HFFc6 (cell line): ENCODE data around the gene FNDC3A. TPM values are rescaled to one million over a fixed set of nuclear protein-coding genes. Genes with fewer than 3 reads are reported as not detected.
"Not testable (repeated sequence)": the region's sequence is repeated elsewhere in the genome, so short reads cannot be mapped to it uniquely, and the experiment has no call there.

Experiments
- DNase-seq: peaks from one replicate; pipeline ENCODE4 v3.0.0-alpha.2; 2018
- H3K27ac Mint-ChIP-seq: 2 replicates; pipeline ENCODE4 v1.8.0; 2020; ENCODE audit warnings: mild to moderate bottlenecking, mixed read lengths
- H3K27me3 Mint-ChIP-seq: 2 replicates; pipeline ENCODE4 v1.8.0; 2021; ENCODE audit warnings: mild to moderate bottlenecking, moderate library complexity, mixed read lengths; ENCODE audit not compliant: insufficient read depth
- H3K36me3 Mint-ChIP-seq: 2 replicates; pipeline ENCODE4 v1.8.0; 2021; ENCODE audit warnings: low read depth, mixed read lengths
- H3K4me1 Mint-ChIP-seq: 2 replicates; pipeline ENCODE4 v1.8.0; 2020; ENCODE audit warnings: low read depth, mixed read lengths
- H3K4me3 Mint-ChIP-seq: 2 replicates; pipeline ENCODE4 v1.8.0; 2020; ENCODE audit warnings: mild to moderate bottlenecking, moderate library complexity, mixed read lengths
- H3K9me3 Mint-ChIP-seq: 2 replicates; pipeline ENCODE4 v1.8.0; 2020; ENCODE audit warnings: mild to moderate bottlenecking, mixed read lengths
- total RNA-seq, 6 experiments: library from RNA; stranded (reverse); fragmentation: NEBNext Ultra II Directional; extraction: Animal tissue kit (Norgen Biotek cat#: 25700); gene quantifications; 2 replicates in 1 of 6; 3 replicates in 5 of 6; pipeline ENCODE4 v1.2.3, GENCODE V29; 2021
- TF ChIP-seq, protein P1 (sequence below): fragments of 200-600 bp; sonication (generic); IDR thresholded peaks from 2 replicates; pipeline ENCODE4 v1.5.0; 2021; ENCODE audit warnings: antibody characterized with exemption, mild to moderate bottlenecking

FNDC3A gene
- total RNA-seq, 6 experiments from 2014 or later: 60.3 to 73.8 (median 67.9) TPM

DNA sequence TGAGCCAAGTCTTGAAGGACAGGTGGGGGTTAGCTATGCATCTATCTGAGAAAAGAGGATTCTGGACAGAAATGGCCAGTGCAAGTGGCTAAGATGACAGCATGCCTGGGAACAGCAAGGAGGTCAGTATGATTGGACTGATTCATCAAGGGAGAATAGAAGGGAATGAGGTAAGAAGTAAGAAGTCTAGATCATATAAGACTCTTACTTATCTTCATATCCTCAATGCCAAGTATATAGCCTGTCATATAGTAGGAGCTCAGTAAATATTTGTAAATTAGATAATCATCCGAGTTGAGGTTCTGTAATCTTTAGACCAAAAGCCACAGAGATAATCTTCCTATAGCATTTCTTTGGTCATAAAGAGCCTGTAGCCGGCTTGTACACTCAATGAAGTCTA, 141.2 kb downstream of the FNDC3A start:
- Mint-ChIP-seq H3K4me1 (peaks cover 30% of the 10 kb centered on the region), H3K4me3 (no peak overlapping the region), H3K27me3 (peaks cover 8% of the 10 kb centered on the region; the same call in 1 of the 2 replicates), H3K9me3 (no peaks in the 10 kb centered on the region; the same call in 1 of the 2 replicates), H3K36me3 (peaks cover 57% of the 10 kb centered on the region), H3K27ac (no peak overlapping the region)
- TF ChIP-seq, protein P1, sequence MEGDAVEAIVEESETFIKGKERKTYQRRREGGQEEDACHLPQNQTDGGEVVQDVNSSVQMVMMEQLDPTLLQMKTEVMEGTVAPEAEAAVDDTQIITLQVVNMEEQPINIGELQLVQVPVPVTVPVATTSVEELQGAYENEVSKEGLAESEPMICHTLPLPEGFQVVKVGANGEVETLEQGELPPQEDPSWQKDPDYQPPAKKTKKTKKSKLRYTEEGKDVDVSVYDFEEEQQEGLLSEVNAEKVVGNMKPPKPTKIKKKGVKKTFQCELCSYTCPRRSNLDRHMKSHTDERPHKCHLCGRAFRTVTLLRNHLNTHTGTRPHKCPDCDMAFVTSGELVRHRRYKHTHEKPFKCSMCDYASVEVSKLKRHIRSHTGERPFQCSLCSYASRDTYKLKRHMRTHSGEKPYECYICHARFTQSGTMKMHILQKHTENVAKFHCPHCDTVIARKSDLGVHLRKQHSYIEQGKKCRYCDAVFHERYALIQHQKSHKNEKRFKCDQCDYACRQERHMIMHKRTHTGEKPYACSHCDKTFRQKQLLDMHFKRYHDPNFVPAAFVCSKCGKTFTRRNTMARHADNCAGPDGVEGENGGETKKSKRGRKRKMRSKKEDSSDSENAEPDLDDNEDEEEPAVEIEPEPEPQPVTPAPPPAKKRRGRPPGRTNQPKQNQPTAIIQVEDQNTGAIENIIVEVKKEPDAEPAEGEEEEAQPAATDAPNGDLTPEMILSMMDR: no peak
- DNase-seq: no peak

GRCh38 chr13:49118455-49118854, 142.7 kb downstream of the FNDC3A start:
- Mint-ChIP-seq H3K36me3 (peaks cover 71% of the 10 kb centered on the region), H3K4me1 (peaks cover 18% of the 10 kb centered on the region)
- H3K4me3 Mint-ChIP-seq, DNase-seq, H3K27ac Mint-ChIP-seq, H3K27me3 Mint-ChIP-seq, H3K9me3 Mint-ChIP-seq: not testable (repeated sequence)

GRCh38 chr13:49124693-49125304, 149.1 kb downstream of the FNDC3A start:
- DNase-seq: no peak
- Mint-ChIP-seq H3K36me3 (peaks cover 34% of the 10 kb centered on the region), H3K27me3 (peaks cover 4% of the 10 kb centered on the region; the same call in 1 of the 2 replicates), H3K9me3 (no peaks in the 10 kb centered on the region; the same call in 1 of the 2 replicates), H3K27ac (0 out of 2 replicates have a peak overlapping the region, but pooled peaks have one; percentile 6), H3K4me1 (peaks cover 10% of the 10 kb centered on the region), H3K4me3 (no peak overlapping the region)
- TF ChIP-seq, protein P1: no peak

DNA sequence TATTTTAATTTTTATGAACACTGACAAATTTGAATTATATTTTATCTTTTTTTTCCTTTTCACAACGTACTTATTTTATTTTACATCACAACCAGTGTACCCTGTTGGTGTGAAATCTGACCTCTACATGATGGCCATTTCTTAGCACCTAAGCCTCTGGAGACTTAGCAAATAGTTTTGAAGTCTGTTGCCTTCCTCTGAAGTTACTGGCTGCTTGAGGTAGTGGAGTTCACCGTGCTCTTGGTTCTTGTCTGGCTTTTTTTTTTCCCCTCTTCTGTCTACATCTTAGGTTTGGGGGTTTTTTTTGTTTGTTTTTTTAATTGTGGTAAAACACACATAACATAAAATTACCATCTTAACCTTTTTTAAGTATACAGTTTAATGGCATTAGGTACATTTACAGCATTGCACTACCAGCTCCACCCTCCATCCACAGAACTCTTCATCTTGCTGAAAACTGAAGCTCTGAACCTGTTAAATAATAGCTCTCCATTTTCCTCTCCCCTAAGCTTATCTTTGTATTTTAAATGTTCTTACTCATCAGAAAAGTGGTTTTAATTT, 150.3 kb downstream of the FNDC3A start:
- H3K4me3 Mint-ChIP-seq: no peak overlapping the region
- no peaks in the 10 kb centered on the region; the same call in 1 of the 2 replicates for H3K9me3 Mint-ChIP-seq
- H3K27me3 Mint-ChIP-seq: peaks cover 5% of the 10 kb centered on the region; the same call in 1 of the 2 replicates
- TF ChIP-seq, protein P1: no peak
- H3K27ac Mint-ChIP-seq: peak overlapping the region; percentile 32; the same call in 1 of the 2 replicates
- peaks cover 10% of the 10 kb centered on the region for H3K4me1 Mint-ChIP-seq
- peaks cover 23% of the 10 kb centered on the region for H3K36me3 Mint-ChIP-seq
- no peak for DNase-seq

- Mint-ChIP-seq H3K4me3 (no peak overlapping the region), H3K4me1 (no peaks in the 10 kb centered on the region; the same call in 1 of the 2 replicates), H3K9me3 (no peaks in the 10 kb centered on the region), H3K27me3 (peaks cover 2% of the 10 kb centered on the region; the same call in 1 of the 2 replicates), H3K27ac (no peak overlapping the region), H3K36me3 (peaks cover 34% of the 10 kb centered on the region)
- TF ChIP-seq, protein P1: no peak
- no peak for DNase-seq
Measured at GRCh38 chr13:49132479-49133002, 156.8 kb downstream of the FNDC3A start.

DNA sequence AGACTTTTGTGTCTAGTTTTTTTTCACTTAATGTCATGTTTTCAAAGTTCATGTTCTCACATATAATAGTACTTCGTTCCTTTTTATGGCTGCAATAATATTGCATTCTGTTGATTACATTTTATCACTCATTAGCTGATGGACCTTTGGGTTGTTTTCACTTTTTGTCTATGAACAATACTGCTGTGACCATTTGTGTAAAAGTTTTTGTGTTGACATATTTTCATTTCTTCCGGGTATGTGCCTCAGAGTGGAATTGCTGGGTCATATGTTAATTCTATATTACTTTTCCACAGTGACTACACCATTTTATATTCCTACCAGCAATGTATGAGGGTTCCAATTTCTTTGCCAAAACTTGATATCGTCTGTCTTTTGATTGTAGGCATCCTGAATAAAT, 158.6 kb downstream of the FNDC3A start:
- H3K4me3 Mint-ChIP-seq: no peak overlapping the region
- H3K9me3 Mint-ChIP-seq: no peaks in the 10 kb centered on the region
- H3K4me1 Mint-ChIP-seq: no peaks in the 10 kb centered on the region; the same call in 1 of the 2 replicates
- H3K27me3 Mint-ChIP-seq: peaks cover 2% of the 10 kb centered on the region; the same call in 1 of the 2 replicates
- TF ChIP-seq, protein P1: no peak
- DNase-seq: no peak
- no peak overlapping the region for H3K27ac Mint-ChIP-seq
- peaks cover 39% of the 10 kb centered on the region for H3K36me3 Mint-ChIP-seq

- not testable (repeated sequence) for H3K27me3 Mint-ChIP-seq, H3K4me3 Mint-ChIP-seq, H3K27ac Mint-ChIP-seq, H3K9me3 Mint-ChIP-seq, DNase-seq
- Mint-ChIP-seq H3K4me1 (peaks cover 10% of the 10 kb centered on the region), H3K36me3 (peaks cover 45% of the 10 kb centered on the region)
Measured at GRCh38 chr13:49137138-49137643, 161.5 kb downstream of the FNDC3A start.
